ENCODE results near the gene RBM28.

GRCh38 chr7:128390871-128391565, 47.3 kb upstream of the RBM28 start:
- TF ChIP-seq CTCF (IDR thresholded peaks at IDR 0.05) (no peak), POLR2AphosphoS5 (IDR thresholded peaks at IDR 0.05; ENCODE audit: low read depth, low read length) (no peak), TCF7L2 (IDR thresholded peaks at IDR 0.05; ENCODE audit: low read depth, low read length) (no peak), REST (IDR thresholded peaks at IDR 0.05; ENCODE audit: insufficient read depth in 1 of 2, low read depth in 2 of 2, low read length in 1 of 2) (no peak), SIN3A (IDR thresholded peaks at IDR 0.05; ENCODE audit: borderline replicate concordance, insufficient read depth, low read depth, low read length) (no peak)

Measured in Panc1 (cell line).